Measurements from ENCODE around the gene LRP8. TPM values are rescaled to one million over a fixed set of nuclear protein-coding genes. Genes with fewer than 3 reads are reported as not detected.

The LRP8 gene
- total and polyA plus RNA-seq, 2 of the 4 experiments (the other 2 are of a cell fraction), result 12.0 to 12.1 TPM

DNA sequence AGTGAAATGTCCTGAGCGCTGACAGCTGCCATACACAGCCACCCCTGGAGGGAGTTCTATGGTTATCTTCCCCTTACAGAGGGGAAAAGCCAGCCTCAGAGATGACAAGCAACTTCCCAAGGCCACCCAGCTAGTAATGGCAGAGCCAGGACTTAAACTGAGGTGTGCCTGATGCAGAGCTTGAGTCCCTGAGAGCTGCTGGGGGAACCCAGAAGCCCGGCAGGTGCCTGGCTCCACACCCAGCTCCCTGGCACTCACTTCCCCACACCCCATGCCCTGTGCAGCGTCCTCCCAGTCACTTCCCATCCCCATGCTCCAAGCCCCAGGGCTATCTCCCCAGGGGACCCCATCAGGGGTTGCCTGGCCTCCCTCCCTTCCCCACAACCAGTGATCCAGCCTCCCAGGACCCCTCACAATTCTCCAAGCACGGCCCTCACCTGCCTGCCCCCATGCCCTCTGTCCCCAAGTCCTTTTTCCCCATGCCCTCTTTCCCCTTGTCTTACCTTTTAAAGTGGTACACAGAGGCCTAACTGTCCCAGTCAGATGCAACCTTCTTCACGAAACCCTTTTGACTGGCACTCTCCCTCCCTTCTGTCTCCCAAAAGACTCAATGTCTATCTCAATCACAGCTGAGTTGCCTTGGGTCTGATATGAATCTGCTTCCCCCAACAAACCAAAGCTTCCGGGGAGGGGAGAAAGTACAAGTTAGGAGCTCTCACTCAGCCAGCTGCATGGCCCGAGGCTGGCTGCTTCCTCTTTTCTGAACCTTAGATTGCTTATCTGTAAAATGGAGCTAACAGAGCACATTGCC is 39.8 kb upstream of the LRP8 start:
- CTCF ChIA-PET, result no interaction called here
- dilution Hi-C loops (cut with HindIII; ENCODE audit: low sequenced_read_pairs, unreplicated experiment) (no loop called here), in situ Hi-C loops (cut with MboI; ENCODE audit: low sequenced_read_pairs) (no loop called here), intact Hi-C loops (cut with micrococcal nuclease) (no loop called here)
- H3K79me1 ChIP-seq (ENCODE audit: low read depth in 1 of 2, low read length in 2 of 2), result no peaks in the 10 kb centered on the region
- H3K18ac ChIP-seq (ENCODE audit: low read depth, low read length), result no peak overlapping the region
- H3K9ac ChIP-seq (ENCODE audit: low read depth, low read length), result no peak overlapping the region
- WGBS, 2 experiments (ENCODE audit: extremely low coverage in 2 of 2, insufficient read length in 1 of 2), result 53% methylated on average over 4 of the region's 7 CpGs; no CpG with 5 or more reads in 1 of the 2 experiments
- H3K4me3 ChIP-seq (ENCODE audit: insufficient read depth, low read depth, low read length), result no peak overlapping the region
- no peak overlapping the region for H4K8ac ChIP-seq (ENCODE audit: low read depth in 2 of 2, low read length in 2 of 2)
- no peak overlapping the region; the same call in 1 of the 2 replicates for H2AK5ac ChIP-seq (ENCODE audit: low read depth, low read length)
- no peak for TF ChIP-seq RAD21 (IDR thresholded peaks at IDR 0.05; ENCODE audit: low read length)
- no peak for TF ChIP-seq RFX5 (IDR thresholded peaks at IDR 0.05; ENCODE audit: low read depth, low read length)
- no peak for TF ChIP-seq RCOR1 (IDR thresholded peaks at IDR 0.05; ENCODE audit: insufficient replicate concordance, low read length)
- TF ChIP-seq ELK1 (IDR thresholded peaks at IDR 0.05; ENCODE audit: borderline replicate concordance, low read depth, low read length), result no peak
- no peak for TF ChIP-seq BHLHE40 (IDR thresholded peaks at IDR 0.05; ENCODE audit: low read depth, low read length)
- no peak for TF ChIP-seq CEBPB (IDR thresholded peaks at IDR 0.05; ENCODE audit: low read depth, low read length)
- TF ChIP-seq, protein P1, sequence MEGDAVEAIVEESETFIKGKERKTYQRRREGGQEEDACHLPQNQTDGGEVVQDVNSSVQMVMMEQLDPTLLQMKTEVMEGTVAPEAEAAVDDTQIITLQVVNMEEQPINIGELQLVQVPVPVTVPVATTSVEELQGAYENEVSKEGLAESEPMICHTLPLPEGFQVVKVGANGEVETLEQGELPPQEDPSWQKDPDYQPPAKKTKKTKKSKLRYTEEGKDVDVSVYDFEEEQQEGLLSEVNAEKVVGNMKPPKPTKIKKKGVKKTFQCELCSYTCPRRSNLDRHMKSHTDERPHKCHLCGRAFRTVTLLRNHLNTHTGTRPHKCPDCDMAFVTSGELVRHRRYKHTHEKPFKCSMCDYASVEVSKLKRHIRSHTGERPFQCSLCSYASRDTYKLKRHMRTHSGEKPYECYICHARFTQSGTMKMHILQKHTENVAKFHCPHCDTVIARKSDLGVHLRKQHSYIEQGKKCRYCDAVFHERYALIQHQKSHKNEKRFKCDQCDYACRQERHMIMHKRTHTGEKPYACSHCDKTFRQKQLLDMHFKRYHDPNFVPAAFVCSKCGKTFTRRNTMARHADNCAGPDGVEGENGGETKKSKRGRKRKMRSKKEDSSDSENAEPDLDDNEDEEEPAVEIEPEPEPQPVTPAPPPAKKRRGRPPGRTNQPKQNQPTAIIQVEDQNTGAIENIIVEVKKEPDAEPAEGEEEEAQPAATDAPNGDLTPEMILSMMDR (conservative IDR thresholded peaks at IDR 0.05; ENCODE audit: low read depth, low read length), result no peak
- no peak for TF ChIP-seq MAZ (IDR thresholded peaks at IDR 0.05; ENCODE audit: borderline replicate concordance, low read depth, low read length)
- no peak for TF ChIP-seq USF2 (IDR thresholded peaks at IDR 0.05; ENCODE audit: low read depth, low read length)
- TF ChIP-seq POLR2A (IDR thresholded peaks at IDR 0.05; ENCODE audit: low read depth, low read length), result no peak
- no peaks in the 10 kb centered on the region for H3K9me3 ChIP-seq (ENCODE audit: control insufficient read depth, insufficient read depth, low read length)
- H3K9me1 ChIP-seq (ENCODE audit: insufficient read depth, low read length), result no peaks in the 10 kb centered on the region
- no peak overlapping the region for H4K5ac ChIP-seq (ENCODE audit: low read depth, low read length)
- peak overlapping the region; percentile 28 for H2AK9ac ChIP-seq (replicated peaks; ENCODE audit: low read depth, low read length, poor library complexity)
- H2BK15ac ChIP-seq (ENCODE audit: low read depth, low read length), result no peak overlapping the region
- no peak overlapping the region for H3K23ac ChIP-seq (ENCODE audit: low read depth, low read length)
- H2BK5ac ChIP-seq (ENCODE audit: low read depth, low read length, poor library complexity, severe bottlenecking), result no peak overlapping the region
- ATAC-seq (ENCODE audit: low read depth), result no peak
- BruUV-seq (replicated peaks), result no TSS peak
- no peaks in the 10 kb centered on the region for H3K4me1 ChIP-seq (ENCODE audit: control insufficient read depth, insufficient read depth, low read length)
- no peak for DNase-seq
- H3K27me3 ChIP-seq (ENCODE audit: control insufficient read depth, insufficient read depth, low read length), result peaks cover 72% of the 10 kb centered on the region
- no peak overlapping the region for H3K4me2 ChIP-seq (ENCODE audit: low read depth, low read length)
- no peak overlapping the region for H3K27ac ChIP-seq (ENCODE audit: insufficient read depth, low read length)
- no peak overlapping the region for H4K91ac ChIP-seq (ENCODE audit: insufficient read depth, low read depth, low read length)
- POLR2A ChIA-PET (ENCODE audit: unreplicated experiment), result no interaction called here
- no peak overlapping the region for H2BK120ac ChIP-seq (ENCODE audit: low read depth, low read length)
- no peak overlapping the region for H3K4ac ChIP-seq (ENCODE audit: low read depth, low read length)
- no peak overlapping the region for H3K14ac ChIP-seq (replicated peaks; ENCODE audit: low read depth, low read length)
- no peak overlapping the region for H2AFZ ChIP-seq (replicated peaks; ENCODE audit: low read length, poor library complexity)
- no peaks in the 10 kb centered on the region for H3K36me3 ChIP-seq (ENCODE audit: control insufficient read depth, insufficient read depth, low read length)
- no peak overlapping the region for H2BK20ac ChIP-seq (ENCODE audit: low read depth, low read length)
- no peaks in the 10 kb centered on the region for H4K20me1 ChIP-seq (ENCODE audit: insufficient read depth, low read length)
- no peak overlapping the region for H3K56ac ChIP-seq (ENCODE audit: extremely low read depth, insufficient read depth, low read length)

All from IMR-90 (cell line).